Thymus (tissue), 11 donors: Measurements from ENCODE around the gene KISS1R. TPM values are rescaled to one million over a fixed set of nuclear protein-coding genes. Genes with fewer than 3 reads are reported as not detected.
A peak's percentile ranks its signal among the peaks of the same experiment; 100 is the strongest.

Experiments used
- DNase-seq, 9 donors: peaks; one replicate each; pipeline ENCODE4 v3.0.0-alpha.2; 2013; ENCODE audit warnings: low spot score in 9 of 9, low read depth in 6 of 9, missing footprints in 1 of 9
- H3K27ac ChIP-seq, 2 donors: one replicate each; pipeline ENCODE4 v1.5.1; 2013; ENCODE audit warnings: control low read depth in 1 of 2, low read depth in 1 of 2, low read length in 1 of 2, mild to moderate bottlenecking in 1 of 2, moderate library complexity in 1 of 2
- H3K27me3 ChIP-seq, 2 donors: one replicate each; pipeline ENCODE4 v1.5.1; 2013; ENCODE audit warnings: low read length in 1 of 2; ENCODE audit not compliant: control insufficient read depth in 2 of 2, insufficient read depth in 1 of 2
- H3K36me3 ChIP-seq, 2 donors: one replicate each; pipeline ENCODE4 v1.5.1; 2013; ENCODE audit warnings: low read length in 1 of 2, mild to moderate bottlenecking in 1 of 2, moderate library complexity in 1 of 2; ENCODE audit not compliant: control insufficient read depth in 2 of 2, insufficient read depth in 2 of 2
- H3K4me1 ChIP-seq, 2 donors: one replicate each; pipeline ENCODE4 v1.5.1; 2013; ENCODE audit warnings: low read length in 2 of 2; ENCODE audit not compliant: control insufficient read depth in 2 of 2, insufficient read depth in 2 of 2
- H3K4me3 ChIP-seq, 2 donors: one replicate each; pipeline ENCODE4 v1.5.1; 2013; ENCODE audit warnings: low read length in 2 of 2, control low read depth in 1 of 2, mild to moderate bottlenecking in 1 of 2
- H3K9me3 ChIP-seq, 2 donors: one replicate each; pipeline ENCODE4 v1.5.1; 2013; ENCODE audit warnings: low read length in 1 of 2, mild to moderate bottlenecking in 1 of 2; ENCODE audit not compliant: control insufficient read depth in 2 of 2, insufficient read depth in 1 of 2
- WGBS: extraction: QIAGEN DNeasy Blood & Tissue Kit; methylation state at CpG from one replicate; pipeline ENCODE4 v1.1.7; 2013; 5-methylcytosine and 5-hydroxymethylcytosine counted together
- polyA plus RNA-seq: library from polyadenylated mRNA; stranded (reverse); fragments of 200-250 nt; gene quantifications from one replicate; pipeline ENCODE4 v1.2.3, GENCODE V29; 2013
- total RNA-seq: library from RNA; stranded (reverse); fragments of 120-200 nt; gene quantifications from one replicate; pipeline ENCODE4 v1.2.4, GENCODE V29; 2013
- donor health status: healthy.

KISS1R gene
- total and polyA plus RNA-seq, 2 donors: 0.14 to 0.24 TPM

DNA sequence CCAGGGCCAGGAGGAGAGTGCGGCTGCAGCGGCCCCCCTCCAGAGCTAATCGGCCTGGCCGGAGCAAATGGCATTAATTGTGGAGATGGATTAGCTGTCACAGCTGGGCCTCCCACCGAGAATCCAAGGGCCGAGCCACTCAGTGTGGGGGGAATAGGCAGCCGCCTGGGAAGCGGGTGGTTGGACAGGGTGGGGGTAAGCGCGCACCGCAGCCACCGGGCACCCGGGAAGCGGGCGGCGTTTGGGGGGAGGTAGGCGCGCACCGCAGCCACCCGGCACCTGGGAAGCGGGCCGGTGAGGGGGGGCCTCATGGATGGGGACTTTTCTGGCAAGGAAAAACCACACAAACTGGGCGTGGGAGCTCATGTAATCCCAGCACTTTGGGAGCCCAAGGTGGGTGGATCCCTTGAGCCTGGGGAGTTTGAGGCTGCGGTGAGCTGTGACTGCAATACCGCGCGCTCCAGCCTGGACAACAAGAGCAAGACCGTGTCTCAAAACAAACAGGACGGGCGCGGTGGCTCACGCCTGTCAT lies 13.8 kb upstream of the KISS1R start:
- Histone ChIP-seq H3K36me3 (peaks cover 28 to 29% of the 10 kb centered on the region in 2 donors), H3K4me1 (peaks cover 0 to 37% of the 10 kb centered on the region in 2 donors), H3K27ac (no peak overlapping the region), H3K9me3 (no peaks in the 10 kb centered on the region), H3K4me3 (no peak overlapping the region), H3K27me3 (no peaks in the 10 kb centered on the region)
- 93% methylated on average over 32 of the region's 32 CpGs for WGBS
- DNase-seq: no peak

DNA sequence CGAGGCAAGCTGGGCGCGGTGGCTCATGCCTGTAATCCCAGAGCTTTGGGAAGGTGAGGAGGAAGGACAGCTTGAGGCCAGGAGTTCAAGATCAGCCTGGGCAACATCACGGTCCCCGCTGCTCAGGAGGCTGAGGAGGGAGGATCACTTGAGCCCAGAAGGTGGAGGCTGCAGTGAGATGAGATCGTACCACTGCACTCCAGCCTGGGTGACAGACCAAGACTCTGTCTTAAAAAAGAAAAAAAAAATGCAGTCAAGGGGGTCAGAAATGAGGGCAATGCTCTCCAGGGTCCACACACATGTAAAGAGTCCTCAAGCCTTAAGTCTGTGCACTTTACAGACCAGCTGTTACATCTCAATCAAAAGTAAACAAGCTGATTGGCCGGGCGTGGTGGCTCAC lies 12.6 kb upstream of the KISS1R start:
- 98% methylated on average over 8 of the region's 8 CpGs for WGBS
- no peak overlapping the region for H3K4me3 ChIP-seq
- DNase-seq: no peak
- no peak overlapping the region for H3K27ac ChIP-seq
- peaks cover 0 to 6% of the 10 kb centered on the region in 2 donors for H3K9me3 ChIP-seq
- H3K4me1 ChIP-seq: peaks cover 9 to 37% of the 10 kb centered on the region in 2 donors
- H3K36me3 ChIP-seq: peaks cover 19 to 21% of the 10 kb centered on the region in 2 donors
- H3K27me3 ChIP-seq: no peaks in the 10 kb centered on the region

DNA sequence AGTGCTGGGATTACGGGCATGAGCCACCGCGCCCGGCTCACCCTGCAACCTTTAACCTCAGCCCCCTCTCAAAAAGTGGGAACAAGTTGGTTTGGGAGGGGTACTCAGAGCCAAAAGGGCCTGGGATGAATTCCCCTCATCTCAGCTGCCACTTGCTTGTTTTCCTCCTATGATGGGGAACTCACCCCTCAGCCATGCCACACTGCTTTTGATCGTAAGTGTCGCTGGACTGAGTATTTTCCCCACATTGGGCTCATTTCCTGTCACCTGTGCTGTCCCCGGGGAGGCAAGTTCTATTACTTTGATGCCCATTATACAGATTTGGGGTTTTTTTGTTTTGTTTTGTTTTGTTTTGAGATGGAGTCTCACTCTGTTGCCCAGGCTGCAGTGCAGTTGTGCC lies 10.7 kb upstream of the KISS1R start:
- Histone ChIP-seq H3K9me3 (peaks cover 0 to 6% of the 10 kb centered on the region in 2 donors), H3K27ac (no peak overlapping the region), H3K36me3 (peaks cover 5 to 7% of the 10 kb centered on the region in 2 donors), H3K4me1 (peaks cover 19 to 44% of the 10 kb centered on the region in 2 donors), H3K27me3 (no peaks in the 10 kb centered on the region), H3K4me3 (no peak overlapping the region)
- 89% methylated on average over 7 of the region's 7 CpGs for WGBS
- DNase-seq: no peak

DNA sequence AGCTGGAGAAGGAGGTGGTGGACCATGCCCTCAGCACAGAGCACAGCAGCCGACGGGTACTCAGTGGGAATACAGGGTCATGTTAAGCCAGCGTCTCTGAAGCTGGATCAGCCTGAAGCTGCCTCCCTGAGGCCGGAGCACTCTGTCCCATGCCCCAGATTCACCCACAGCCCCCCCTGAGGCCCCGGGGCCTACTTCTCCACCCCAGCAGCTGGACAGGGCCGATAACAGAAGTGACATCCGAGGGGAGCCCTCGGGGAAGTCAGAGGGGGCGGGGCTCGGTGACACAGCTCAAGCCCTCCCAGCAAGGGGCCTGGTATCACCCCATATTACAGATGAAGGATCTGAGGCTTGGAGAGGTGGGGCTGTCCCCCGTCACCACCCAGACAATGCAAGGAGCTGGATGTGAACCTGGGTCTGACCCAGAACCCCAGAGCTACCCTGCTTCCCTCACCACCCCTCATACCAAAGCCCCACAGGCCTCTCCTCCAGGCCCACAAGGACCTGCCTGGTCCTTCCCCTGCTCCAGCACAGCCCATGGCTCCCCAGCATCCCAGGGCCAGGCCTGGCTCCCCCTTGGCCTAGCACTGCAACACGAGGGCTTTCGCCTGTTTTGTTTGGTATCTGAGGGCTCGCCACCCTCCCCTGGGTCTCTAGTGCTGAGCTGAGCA lies 9.8 kb upstream of the KISS1R start:
- Histone ChIP-seq H3K36me3 (no peaks in the 10 kb centered on the region), H3K27ac (peak overlapping the region; percentile 40 to 64), H3K27me3 (no peaks in the 10 kb centered on the region), H3K9me3 (peaks cover 0 to 6% of the 10 kb centered on the region in 2 donors), H3K4me1 (peaks cover 22 to 47% of the 10 kb centered on the region in 2 donors), H3K4me3 (no peak overlapping the region)
- DNase-seq: no peak
- WGBS: 69% methylated on average over 14 of the region's 14 CpGs

DNA sequence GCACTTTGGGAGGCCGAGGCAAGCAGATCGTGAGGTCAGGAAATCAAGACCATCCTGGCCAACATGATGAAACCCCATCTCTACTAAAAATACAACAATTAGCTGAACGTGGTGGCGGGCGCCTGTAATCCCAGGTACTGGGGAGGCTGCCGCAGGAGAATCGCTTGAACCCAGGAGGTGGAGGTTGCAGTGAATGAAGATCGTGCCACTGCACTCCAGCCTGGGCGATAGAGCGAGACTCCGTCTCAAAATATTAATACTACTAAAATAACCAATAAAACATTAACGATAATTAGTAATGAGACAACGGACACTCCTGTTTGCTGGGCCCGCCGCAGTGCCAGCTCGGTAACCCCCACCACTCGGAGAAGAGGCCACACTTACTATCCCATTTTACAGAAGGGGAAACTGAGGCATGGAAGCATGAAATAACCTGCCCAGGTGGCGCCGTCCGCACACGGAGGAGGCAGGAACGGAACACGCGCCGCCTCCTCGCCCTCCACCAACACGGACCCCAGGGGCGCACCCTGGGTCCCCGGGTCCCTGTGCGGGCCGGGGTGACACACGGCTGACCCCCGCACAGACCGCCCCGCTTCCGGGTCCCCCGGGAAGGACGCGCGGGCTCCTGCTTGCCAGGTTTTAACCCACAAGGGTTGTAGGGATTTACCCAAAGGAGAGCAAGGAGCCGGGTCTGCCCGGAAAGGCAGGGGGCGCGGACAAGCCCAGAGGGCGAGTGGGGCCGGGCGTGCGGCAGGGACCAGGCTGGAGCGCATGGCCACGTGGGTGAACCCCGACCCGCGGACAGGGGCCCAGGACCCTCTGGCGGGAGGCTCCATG lies 5.7 kb upstream of the KISS1R start:
- WGBS: 93% methylated on average over 54 of the region's 54 CpGs
- H3K9me3 ChIP-seq: peaks cover 0 to 10% of the 10 kb centered on the region in 2 donors
- H3K4me3 ChIP-seq: no peak overlapping the region
- H3K4me1 ChIP-seq: peaks cover 26 to 52% of the 10 kb centered on the region in 2 donors
- no peaks in the 10 kb centered on the region for H3K36me3 ChIP-seq
- peak overlapping the region in 1 of 2 donors; percentile 52 for H3K27ac ChIP-seq
- DNase-seq: no peak
- H3K27me3 ChIP-seq: peaks cover 6 to 24% of the 10 kb centered on the region in 2 donors

DNA sequence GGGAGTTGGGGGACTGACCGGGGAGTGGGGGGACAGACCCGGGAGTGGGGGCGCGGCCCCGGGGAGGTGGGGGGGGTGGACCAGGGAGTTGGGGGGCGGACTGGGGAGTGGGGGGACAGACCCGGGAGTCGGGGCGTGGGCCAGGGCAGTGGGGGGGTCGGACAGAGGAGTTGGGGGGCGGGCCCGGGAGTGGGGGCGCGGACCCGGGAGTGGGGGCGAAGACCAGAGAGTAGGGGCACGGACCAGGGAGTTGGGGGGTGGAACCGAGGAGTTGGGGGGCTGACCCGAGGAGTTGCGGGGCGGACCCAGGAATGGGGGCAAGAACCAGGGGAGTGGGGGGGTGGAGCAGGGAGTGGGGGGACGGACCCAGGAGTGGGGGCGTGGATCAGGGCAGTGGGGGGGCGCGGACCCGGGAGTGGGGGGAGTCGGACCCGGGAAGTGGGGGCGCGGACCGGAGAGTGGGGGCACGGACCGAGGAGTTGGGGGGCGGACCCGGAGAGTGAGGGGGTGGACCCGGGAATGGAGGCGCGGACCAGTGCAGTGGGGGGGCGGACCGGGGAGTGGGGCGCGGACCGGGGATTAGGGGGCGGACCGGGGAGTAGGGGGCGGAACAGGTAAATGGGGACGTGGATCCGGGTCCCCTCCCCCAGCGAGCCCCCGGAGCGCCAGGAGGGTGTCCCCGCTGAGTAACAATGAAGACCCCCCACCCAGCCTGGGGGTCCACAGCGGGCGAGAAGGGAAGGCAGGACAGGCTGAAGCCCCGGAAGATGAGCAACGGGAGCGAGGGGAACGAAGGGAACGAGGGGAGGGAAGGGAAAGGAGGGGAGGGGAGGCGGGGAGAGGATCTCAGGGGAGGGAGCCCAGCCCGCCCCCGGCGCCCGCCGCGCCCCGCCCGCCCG lies 4.7 kb upstream of the KISS1R start:
- Histone ChIP-seq H3K9me3 (peaks cover 0 to 10% of the 10 kb centered on the region in 2 donors), H3K4me3 (peak overlapping the region; percentile 75 to 85), H3K4me1 (peaks cover 27 to 42% of the 10 kb centered on the region in 2 donors), H3K27me3 (peaks cover 16 to 35% of the 10 kb centered on the region in 2 donors), H3K27ac (peak overlapping the region; percentile 80 to 83), H3K36me3 (no peaks in the 10 kb centered on the region)
- 10% methylated on average over 69 of the region's 69 CpGs for WGBS
- DNase-seq: peak in 1 of 9 donors; percentile 52

DNA sequence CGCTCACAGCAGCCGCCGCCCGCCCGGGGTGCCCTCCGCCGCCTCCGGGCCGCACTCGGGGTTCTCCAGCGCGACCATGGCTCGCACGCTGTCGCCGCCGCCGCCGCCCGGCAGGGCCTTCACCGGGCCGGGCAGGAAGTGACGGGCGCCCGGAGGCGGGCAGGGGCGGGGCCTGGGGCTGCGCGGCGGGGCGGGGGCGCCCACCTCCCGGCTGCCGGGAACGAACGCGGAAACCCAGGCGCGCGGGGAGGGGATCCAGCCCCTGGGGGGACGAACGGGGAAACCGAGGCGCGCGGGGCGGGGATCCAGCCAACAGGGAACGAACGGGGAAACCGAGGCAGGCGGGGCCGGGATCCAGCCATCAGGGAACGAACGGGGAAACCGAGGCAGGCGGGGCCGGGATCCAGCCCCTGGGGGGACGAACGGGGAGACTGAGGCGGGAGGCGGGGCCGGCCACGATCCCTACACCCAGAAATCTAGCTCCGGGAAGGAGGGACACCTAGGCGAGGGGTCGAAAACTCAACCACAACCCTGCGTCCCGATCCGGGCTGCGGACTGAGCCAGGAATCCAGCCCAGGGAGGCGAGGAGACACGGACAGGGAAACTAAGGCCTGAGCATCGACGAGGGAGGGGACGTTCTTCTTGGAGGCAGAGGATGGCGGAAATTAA lies 3.9 kb upstream of the KISS1R start, which contains the start of gene R3HDM4:
Gene R3HDM4 (minus strand): TSS at position 140 of the 669 bp plus-strand sequence. CDS start 62 bp downstream, at position 78.
- Histone ChIP-seq H3K36me3 (no peaks in the 10 kb centered on the region), H3K4me3 (peak within 1 kb of the TSS; percentile 75 to 85), H3K4me1 (peaks cover 33 to 42% of the 10 kb centered on the region in 2 donors), H3K27ac (peak within 1 kb of the TSS; percentile 80 to 83), H3K27me3 (peaks cover 24 to 42% of the 10 kb centered on the region in 2 donors), H3K9me3 (peaks cover 0 to 14% of the 10 kb centered on the region in 2 donors)
- peak in 3 of 9 donors; percentile 69 to 85 (median 74) for DNase-seq
- WGBS: 1% methylated on average over 76 of the region's 76 CpGs
